HFFc6 (cell line): ENCODE data around the gene PID1. TPM values are rescaled to one million over a fixed set of nuclear protein-coding genes. Genes with fewer than 3 reads are reported as not detected.
"Not testable (repeated sequence)": the region's sequence is repeated elsewhere in the genome, so short reads cannot be mapped to it uniquely, and the experiment has no call there.

ENCODE experiments used
- DNase-seq: peaks from one replicate; pipeline ENCODE4 v3.0.0-alpha.2; 2018
- H3K27ac Mint-ChIP-seq: 2 replicates; pipeline ENCODE4 v1.8.0; 2020; ENCODE audit warnings: mild to moderate bottlenecking, mixed read lengths
- H3K27me3 Mint-ChIP-seq: 2 replicates; pipeline ENCODE4 v1.8.0; 2021; ENCODE audit warnings: mild to moderate bottlenecking, moderate library complexity, mixed read lengths; ENCODE audit not compliant: insufficient read depth
- H3K36me3 Mint-ChIP-seq: 2 replicates; pipeline ENCODE4 v1.8.0; 2021; ENCODE audit warnings: low read depth, mixed read lengths
- H3K4me1 Mint-ChIP-seq: 2 replicates; pipeline ENCODE4 v1.8.0; 2020; ENCODE audit warnings: low read depth, mixed read lengths
- H3K4me3 Mint-ChIP-seq: 2 replicates; pipeline ENCODE4 v1.8.0; 2020; ENCODE audit warnings: mild to moderate bottlenecking, moderate library complexity, mixed read lengths
- H3K9me3 Mint-ChIP-seq: 2 replicates; pipeline ENCODE4 v1.8.0; 2020; ENCODE audit warnings: mild to moderate bottlenecking, mixed read lengths
- total RNA-seq, 6 experiments: library from RNA; stranded (reverse); fragmentation: NEBNext Ultra II Directional; extraction: Animal tissue kit (Norgen Biotek cat#: 25700); gene quantifications; 2 replicates in 1 of 6; 3 replicates in 5 of 6; pipeline ENCODE4 v1.2.3, GENCODE V29; 2021
- TF ChIP-seq, protein P1 (sequence below): fragments of 200-600 bp; sonication (generic); IDR thresholded peaks from 2 replicates; pipeline ENCODE4 v1.5.0; 2021; ENCODE audit warnings: antibody characterized with exemption, mild to moderate bottlenecking

The PID1 gene
- total RNA-seq, 6 experiments from 2014 or later: 6.7 to 9.1 (median 8.6) TPM

GRCh38 chr2:229081411-229081810 lies 189.7 kb downstream of the PID1 start:
- H3K27ac Mint-ChIP-seq: no peak overlapping the region

GRCh38 chr2:229080172-229080571 lies 190.9 kb downstream of the PID1 start:
- peaks cover 11% of the 10 kb centered on the region for H3K36me3 Mint-ChIP-seq
- H3K27me3 Mint-ChIP-seq: no peaks in the 10 kb centered on the region
- peaks cover 9% of the 10 kb centered on the region for H3K9me3 Mint-ChIP-seq
- TF ChIP-seq, protein P1, sequence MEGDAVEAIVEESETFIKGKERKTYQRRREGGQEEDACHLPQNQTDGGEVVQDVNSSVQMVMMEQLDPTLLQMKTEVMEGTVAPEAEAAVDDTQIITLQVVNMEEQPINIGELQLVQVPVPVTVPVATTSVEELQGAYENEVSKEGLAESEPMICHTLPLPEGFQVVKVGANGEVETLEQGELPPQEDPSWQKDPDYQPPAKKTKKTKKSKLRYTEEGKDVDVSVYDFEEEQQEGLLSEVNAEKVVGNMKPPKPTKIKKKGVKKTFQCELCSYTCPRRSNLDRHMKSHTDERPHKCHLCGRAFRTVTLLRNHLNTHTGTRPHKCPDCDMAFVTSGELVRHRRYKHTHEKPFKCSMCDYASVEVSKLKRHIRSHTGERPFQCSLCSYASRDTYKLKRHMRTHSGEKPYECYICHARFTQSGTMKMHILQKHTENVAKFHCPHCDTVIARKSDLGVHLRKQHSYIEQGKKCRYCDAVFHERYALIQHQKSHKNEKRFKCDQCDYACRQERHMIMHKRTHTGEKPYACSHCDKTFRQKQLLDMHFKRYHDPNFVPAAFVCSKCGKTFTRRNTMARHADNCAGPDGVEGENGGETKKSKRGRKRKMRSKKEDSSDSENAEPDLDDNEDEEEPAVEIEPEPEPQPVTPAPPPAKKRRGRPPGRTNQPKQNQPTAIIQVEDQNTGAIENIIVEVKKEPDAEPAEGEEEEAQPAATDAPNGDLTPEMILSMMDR: no peak
- peaks cover 24% of the 10 kb centered on the region for H3K4me1 Mint-ChIP-seq
- DNase-seq: no peak
- H3K27ac Mint-ChIP-seq: no peak overlapping the region
- H3K4me3 Mint-ChIP-seq: no peak overlapping the region

More at GRCh38 chr2:229081411-229081810, 189.7 kb downstream of the PID1 start:
- Mint-ChIP-seq H3K4me3 (no peak overlapping the region), H3K9me3 (no peaks in the 10 kb centered on the region; the same call in 1 of the 2 replicates), H3K36me3 (peaks cover under 1% of the 10 kb centered on the region), H3K27me3 (no peaks in the 10 kb centered on the region), H3K4me1 (peaks cover 24% of the 10 kb centered on the region)
- no peak for DNase-seq
- TF ChIP-seq, protein P1: no peak

GRCh38 chr2:229076886-229077285 lies 194.2 kb downstream of the PID1 start:
- peaks cover 18% of the 10 kb centered on the region for H3K4me1 Mint-ChIP-seq
- not testable (repeated sequence) for H3K27ac Mint-ChIP-seq, H3K9me3 Mint-ChIP-seq, H3K27me3 Mint-ChIP-seq, H3K4me3 Mint-ChIP-seq, DNase-seq
- H3K36me3 Mint-ChIP-seq: peaks cover 11% of the 10 kb centered on the region

DNA sequence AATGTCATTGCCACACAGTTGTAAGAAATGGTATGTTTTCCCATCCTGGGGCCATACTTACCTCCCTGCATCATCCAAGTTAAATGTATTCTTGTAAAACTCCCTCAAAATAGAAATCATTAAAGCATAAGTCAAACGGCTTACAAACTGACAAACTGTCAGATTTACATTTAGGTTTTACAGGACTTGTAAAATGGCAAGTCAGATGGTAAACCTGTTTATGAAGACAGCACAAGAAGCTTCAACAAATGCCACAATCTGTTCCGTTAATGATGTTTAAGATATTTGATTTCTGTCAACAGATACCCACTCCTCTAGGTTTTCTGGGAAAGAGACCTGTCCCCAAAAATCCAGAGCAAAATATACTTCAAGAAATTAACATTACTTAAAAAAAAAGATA lies 197.2 kb downstream of the PID1 start:
- Mint-ChIP-seq H3K27ac (no peak overlapping the region), H3K27me3 (no peaks in the 10 kb centered on the region), H3K4me3 (no peak overlapping the region), H3K36me3 (peaks cover 11% of the 10 kb centered on the region), H3K9me3 (peaks cover 9% of the 10 kb centered on the region), H3K4me1 (peaks cover 8% of the 10 kb centered on the region; the same call in 1 of the 2 replicates)
- no peak for DNase-seq
- TF ChIP-seq, protein P1: no peak

GRCh38 chr2:229071292-229071976 lies 199.7 kb downstream of the PID1 start:
- no peak overlapping the region for H3K4me3 Mint-ChIP-seq
- peaks cover 10% of the 10 kb centered on the region for H3K36me3 Mint-ChIP-seq
- TF ChIP-seq, protein P1: no peak
- no peaks in the 10 kb centered on the region for H3K27me3 Mint-ChIP-seq
- H3K9me3 Mint-ChIP-seq: peaks cover 9% of the 10 kb centered on the region
- H3K4me1 Mint-ChIP-seq: peaks cover 8% of the 10 kb centered on the region; the same call in 1 of the 2 replicates
- DNase-seq: no peak
- no peak overlapping the region for H3K27ac Mint-ChIP-seq

GRCh38 chr2:229066121-229066715 lies 204.9 kb downstream of the PID1 start:
- Mint-ChIP-seq H3K4me1 (peaks cover 1% of the 10 kb centered on the region; the same call in 1 of the 2 replicates), H3K9me3 (peaks cover 9% of the 10 kb centered on the region), H3K27ac (no peak overlapping the region), H3K27me3 (no peaks in the 10 kb centered on the region; the same call in 1 of the 2 replicates), H3K4me3 (no peak overlapping the region), H3K36me3 (peaks cover 14% of the 10 kb centered on the region; the same call in 1 of the 2 replicates)
- TF ChIP-seq, protein P1: no peak
- no peak for DNase-seq
